ENCODE results near the gene FAT3.

The FAT3 gene

DNA sequence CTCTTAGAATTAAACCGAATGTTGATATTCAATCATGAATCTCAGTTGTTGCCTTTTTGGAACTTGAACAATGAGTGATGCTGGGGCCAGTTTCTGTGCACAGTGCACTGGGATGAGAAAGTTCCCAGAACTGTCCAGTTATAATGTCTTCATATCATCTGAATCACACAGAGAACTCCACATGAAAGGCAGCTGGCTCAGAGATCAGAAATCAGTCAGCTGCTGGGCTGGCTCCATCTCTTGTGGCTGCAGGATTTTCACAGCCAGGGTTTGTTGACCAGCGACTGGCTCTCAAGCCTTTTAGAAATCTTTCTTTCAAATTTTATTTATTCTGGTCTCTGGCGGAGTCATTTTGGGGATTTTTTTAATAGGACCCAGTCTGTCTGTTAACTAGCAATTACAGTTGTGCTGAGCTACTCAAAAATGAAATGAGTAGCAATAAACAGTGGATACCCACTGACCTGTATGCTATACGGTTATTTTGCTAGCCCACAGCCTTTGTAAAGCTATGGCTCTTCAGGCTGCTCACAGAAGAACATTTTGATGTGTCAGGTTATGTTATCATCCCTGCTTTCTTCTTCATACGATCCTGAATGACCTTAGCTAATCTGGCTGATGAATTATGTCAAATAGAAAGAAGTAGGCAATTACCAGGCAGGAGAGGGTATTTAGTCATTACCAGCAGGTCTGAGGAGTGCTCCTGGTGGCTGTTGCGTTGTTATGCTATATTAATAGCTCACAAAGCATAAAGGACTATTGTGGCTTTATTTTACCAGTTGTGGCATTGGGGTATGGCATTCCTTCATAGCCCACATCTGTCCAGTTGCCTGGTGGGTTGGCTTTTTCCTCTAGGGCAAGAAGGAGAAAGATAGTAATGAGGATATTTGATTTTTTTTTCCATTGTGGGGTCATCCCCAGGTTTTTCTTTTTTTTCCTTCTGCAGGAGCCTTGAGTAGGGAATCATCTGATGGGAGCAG, 3.6 kb downstream of the FAT3 start:
- no peak for DNase-seq

DNA sequence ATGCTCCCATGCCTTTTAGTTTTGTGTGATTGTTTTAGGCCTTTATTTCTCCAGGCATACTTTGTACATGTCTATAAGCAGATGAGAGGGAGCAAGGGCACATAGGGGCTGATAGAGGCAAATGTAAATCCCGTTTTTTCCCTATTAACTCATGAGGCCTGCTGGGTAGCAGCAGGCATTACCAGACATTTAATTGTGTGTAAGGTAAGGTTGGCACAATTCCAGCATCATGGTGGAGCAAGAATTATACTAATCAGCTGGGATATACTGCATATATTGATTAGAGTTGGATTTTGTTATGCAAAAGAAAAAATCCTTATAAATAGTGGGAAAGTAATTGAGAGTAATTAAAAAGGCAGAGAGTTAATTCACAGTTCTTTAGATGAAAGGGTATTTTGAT, 12.2 kb downstream of the FAT3 start:
- no peak for DNase-seq

DNA sequence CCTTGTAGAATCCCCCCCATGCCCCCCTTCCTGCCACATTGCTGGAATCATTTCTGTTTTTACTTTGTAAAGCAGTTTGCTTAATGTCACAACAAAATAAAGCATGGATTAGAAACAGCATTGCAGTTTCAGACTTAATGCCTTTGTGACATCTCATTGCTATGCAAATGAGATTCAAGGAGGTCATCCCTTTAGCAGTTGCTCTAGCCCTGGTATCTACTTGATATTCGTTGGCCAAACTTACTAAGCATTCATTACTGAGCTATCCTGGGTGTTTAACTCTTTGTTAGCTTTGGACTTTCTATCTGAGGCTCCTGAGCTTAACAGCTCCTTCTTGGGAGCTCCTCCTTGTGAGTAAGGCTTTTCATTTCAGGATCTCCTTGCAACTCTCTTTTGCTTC, 16.3 kb downstream of the FAT3 start:
- no peak for DNase-seq

DNA sequence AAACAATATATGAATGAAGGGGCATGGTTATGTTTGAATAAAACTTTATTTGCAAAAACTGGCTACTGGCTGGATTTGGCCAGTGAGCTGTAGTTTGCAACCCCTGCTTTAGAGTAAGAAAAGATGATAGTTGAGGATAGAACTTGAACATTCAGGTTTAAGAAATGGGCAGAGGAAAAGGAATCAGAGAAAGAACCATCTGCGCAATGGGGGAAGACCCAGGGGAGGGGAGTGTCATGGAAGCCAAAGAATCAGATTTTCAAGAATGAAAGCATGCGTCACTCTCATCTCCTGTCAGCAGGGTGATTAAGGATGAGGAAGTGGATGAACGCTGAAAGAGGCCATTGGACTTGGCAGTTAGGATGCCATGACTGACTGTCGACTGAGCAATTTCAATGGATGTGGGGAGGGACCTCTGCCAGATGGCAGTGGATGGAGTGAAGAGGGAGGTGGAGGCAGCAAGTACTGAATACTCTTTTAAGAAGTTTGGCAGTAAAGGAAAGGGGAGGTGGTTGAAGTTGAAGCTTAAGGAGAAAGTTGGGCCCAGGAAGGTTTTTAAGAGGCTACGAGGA, 21.2 kb downstream of the FAT3 start:
- no peak for DNase-seq

DNA sequence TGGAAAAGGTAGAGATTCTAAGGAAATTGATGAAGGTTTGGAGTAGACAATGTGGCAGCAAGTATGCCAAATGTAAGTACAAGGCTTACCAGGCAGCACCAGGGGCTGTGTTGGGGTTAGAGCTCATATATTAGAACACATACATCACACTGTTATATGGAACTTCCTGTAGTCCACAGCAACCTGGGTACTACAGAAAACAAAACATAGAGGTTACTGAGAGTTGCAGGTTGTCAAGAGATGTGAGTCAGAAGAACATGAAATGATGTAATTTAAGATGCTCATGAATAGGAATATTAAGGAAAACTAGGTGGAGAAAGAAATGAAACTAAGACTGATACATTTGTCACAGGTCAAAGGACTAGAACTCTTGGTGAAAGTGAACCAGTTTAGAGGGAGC, 22.0 kb downstream of the FAT3 start:
- no peak for DNase-seq

DNA sequence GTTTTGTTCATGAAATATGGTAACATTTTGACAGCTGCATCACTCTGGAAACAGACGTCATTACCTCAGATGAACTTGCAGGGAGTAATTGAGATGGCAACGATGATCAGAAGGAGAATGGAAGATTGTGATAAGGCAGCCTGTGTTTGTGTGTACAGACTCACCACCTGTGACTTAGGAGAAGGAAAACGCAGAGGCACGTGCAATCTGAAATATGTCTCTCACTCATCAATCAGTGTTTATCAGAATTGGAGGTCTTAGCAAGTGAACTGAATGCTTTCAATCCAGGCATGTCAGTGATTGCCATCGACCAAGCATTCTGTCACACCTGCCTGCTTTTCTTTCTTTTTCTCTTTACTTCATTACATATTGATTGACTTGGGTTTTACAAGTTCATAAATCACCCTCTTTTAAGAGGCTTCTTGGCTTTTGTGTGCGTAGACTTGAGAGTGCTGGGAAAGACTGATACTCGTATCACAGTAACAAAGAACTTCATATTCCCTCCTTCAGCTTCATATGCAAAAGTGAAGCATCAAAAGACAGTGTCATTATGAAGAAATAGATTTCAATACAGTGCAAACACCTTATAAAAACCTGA, 24.6 kb downstream of the FAT3 start:
- DNase-seq = no peak

DNA sequence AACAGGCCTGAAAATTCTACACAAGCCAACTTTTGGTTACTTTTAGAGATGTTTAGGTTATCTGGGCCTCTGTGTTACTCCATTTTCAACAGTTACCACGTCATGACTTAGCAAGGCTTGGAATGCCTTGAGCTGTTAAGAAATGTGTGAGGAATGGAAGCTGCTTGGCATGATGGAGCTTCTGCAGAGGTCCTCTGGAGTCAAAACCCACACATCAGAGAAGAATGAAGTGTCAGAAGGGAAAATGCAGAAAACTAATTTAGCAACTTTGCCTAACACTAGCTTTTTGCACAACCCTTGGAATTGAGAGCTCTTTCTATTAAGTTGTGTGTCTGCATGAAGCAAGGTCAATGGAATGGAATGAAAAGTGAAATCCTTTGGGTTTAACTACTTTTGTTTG, 27.4 kb downstream of the FAT3 start:
- DNase-seq = no peak

DNA sequence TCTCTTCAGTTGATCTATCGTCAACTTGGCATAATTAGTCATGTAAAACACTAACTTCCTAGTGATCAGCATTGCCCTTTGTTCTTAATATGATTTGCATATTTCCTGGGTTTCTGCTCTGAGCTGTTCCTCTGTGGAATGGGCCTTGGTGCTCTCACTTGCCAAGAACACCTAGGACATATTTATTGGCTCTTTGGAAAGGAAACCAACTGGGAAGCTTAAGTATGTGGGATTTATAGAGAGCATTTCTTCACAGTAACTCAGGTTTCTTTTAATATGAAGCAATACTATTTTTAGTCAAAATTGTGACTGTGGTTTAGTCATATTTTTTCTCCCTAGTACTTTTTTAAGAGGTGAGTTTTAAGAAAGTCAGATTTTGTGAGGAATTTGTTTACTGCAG, 28.8 kb downstream of the FAT3 start:
- DNase-seq = no peak

DNA sequence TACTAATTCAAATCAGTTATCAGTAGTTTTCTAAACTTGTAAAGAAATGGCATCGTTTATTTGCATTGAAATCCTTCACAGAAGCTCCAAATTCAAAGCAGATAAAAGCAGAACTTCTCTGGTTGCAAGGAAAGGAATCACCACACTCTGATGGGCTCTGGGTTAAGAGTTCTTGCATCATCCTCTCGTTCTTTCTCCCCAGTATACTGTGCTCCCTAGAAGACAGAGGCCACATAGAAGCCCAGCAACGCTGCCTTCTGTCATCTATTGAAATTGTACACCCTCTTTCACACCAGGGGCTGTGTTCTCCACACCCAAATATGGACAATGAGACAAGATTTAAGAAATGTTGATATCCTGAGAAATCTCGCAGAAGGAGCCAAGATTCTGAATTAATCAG, 29.3 kb downstream of the FAT3 start:
- DNase-seq = no peak

DNA sequence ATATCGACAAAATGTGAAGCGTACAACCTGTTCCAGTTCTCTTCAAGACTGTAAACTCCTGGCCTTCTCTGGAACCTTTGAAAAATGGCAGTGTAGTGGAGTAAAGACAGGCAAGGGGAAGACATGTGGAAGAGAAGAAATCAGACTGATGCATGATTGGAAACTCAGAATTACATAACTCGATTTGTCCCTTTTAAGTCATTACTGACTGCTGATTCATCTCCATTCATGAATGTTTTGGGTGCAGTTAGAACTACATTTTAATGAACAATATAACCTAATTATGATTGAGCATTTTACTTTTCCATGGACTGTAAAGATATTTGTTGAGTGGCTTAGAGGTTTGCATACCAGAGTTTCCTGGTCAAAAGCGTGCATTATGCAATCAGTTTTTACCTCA, 32.9 kb downstream of the FAT3 start:
- no peak for DNase-seq

DNA sequence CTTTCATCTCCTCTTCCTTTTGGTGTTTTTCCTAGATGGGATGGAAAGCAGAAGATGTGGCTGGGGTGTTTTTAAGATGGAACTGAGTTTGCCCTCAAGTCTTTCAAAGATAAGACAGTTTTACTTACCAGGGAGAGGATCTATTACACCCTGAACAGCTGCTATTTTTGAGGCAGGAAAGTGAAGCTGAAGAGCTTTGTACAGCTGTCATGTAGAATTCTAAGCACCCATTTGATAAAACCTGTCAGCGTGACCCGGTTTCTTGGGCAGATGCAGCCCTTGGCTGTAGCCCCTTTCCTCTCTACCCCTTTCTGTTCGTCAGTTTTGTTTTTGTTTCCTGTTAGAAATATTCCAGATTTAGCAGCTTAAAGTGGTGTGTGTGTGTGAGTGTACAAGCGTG, 35.2 kb downstream of the FAT3 start:
- no peak for DNase-seq

DNA sequence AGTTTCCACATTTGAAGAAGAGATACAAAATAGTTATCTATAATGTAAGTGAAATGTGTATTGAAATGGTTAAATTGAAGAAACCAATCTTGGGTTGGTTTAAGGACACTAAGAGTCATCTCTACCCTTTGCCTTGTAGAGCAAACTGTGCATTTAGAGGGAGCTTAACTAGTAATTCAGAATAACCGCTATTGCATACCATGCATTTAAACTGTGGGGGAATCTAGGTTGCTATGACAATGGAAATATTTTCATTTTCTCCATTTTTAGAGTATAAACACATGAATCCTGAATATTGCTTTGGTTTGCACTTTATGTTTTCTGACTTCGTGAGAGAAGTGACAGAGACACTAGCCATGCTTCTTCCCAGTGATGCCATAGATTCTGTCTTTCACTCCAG, 39.7 kb downstream of the FAT3 start:
- DNase-seq = no peak

DNA sequence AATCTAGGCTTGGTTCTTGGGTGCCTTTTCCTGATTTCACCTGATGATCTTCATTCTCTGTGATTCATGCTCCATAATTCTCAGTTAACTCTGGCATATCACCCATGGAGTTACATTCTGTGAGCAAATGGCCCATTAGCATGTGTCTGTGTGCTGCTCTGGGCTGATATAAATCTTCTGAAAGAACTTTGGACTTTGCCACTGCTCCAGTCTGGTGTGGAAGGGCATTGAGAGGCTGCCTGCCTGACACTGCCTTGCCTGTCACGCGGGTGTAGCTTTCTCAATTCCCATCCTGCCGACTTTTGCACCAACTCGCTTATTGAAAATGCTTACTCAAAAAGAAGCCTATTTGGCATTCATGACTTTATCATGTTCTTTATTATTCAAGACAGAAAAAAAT, 42.2 kb downstream of the FAT3 start:
- DNase-seq = no peak

DNA sequence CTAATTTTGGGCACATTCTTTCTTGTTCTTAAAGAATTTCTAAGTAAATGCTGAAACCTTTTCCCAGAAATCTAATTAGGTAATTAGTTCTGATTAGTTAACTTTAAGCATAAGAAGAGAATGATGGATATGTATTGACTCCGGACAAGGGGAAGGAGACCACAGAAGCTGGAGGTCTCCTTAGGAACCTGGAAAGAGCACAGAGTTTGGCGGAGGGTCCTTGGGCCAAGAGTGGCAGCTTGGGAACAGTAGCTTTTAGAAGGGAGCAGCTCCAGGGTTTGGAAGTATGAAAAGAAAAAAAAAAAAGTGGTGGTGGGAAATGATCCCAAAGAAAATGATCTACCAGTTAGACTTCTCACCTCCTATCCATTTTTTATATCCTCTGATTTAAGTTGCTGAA, 42.7 kb downstream of the FAT3 start:
- DNase-seq = no peak

DNA sequence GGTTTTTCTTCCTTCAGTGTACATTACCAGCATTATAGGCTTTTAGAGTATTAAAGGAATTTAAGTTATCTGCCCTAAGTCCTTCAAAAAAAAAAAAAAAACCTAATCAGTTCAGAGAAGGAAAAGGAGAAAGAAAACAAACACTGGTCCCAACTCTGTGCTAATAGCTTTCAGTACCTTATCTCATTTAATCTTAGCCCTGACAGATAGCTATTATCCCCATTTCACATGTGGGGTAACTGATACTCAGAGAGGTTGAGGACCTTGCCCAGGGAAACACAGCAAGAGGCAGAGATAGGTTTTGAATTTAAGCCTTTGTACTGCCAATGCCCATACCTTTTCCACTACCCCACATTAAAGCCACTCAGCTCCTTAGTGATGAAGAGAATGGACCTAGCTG, 43.4 kb downstream of the FAT3 start:
- no peak for DNase-seq

DNA sequence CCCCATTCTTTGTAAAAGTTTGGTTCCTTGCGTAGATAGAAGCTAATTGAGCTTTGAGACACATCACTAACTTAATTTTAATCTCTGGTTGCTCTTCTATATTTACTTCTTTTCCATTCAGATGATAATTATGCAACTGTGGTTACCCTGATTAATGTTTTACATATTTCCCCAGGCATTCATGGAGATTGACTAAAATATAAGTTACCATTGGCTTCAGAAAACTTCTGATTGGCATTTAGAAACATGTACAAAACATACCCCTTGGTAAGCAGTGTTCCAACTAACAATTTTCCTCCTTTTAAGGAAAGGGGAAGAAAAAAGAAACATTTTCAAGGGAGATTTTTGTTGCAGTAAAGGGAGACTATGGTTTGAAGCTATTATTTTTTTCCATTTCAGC, 43.9 kb downstream of the FAT3 start:
- no peak for DNase-seq

DNA sequence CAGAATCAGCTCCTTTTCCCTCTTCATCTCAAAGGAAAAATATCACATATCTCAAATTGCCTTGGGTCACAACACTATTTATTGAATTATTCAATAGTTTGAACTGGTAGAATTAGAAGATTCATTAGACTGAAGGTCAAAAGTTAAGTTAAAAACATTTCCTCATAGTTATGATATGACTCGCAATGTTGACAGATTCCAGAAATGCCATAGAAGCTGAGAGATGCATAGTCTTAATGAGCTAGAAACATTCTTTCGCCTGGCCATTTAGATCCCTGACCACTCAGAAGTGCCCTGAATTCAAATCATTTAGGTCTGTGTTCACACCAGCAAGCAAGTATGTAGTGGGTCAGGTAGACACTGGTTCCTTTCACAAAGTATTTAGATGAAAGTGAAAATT, 44.4 kb downstream of the FAT3 start:
- DNase-seq = no peak

DNA sequence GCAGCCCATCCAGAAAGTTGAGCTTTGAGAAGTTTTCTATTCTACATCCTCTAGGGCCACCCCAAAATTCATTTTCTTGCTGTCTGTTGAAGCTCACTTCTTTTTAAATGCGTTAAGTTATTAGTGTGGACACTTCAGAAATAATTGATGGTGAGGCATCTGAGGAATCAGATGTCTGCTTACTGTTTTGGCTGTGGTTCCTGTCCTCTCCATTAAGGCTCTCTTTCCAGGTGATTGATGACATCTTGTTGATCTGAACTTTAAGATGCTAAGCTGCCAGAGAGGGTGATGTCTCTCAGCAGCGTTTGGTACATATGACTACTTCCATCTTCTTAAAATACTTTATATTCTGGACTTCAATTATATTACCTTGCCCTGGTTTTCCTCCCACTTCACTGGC, 45.2 kb downstream of the FAT3 start:
- no peak for DNase-seq

DNA sequence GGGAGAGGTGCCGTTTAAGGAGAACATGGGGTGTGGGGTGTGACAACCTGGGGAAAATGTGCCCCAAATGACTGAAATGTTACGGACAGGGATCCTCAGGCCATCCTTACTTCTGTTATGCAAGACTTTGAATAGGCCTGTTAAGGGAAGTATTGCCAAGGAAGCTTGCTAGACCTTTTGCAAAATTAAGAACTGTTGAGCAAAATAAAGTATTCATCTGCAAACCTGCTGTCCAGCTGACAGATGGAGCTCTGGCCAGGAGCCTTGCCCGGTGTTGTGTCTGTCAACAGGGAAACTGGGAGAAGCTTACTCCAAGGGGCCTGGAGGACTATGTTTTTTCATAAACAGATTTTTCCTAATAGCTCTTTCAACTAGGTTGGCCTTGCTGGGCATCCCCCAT, 48.0 kb downstream of the FAT3 start:
- no peak for DNase-seq
